Liver (tissue), 9 donors: ENCODE data around the gene VSIG10. TPM values are rescaled to one million over a fixed set of nuclear protein-coding genes. Genes with fewer than 3 reads are reported as not detected.

Experiments used
- DNase-seq: peaks from one replicate; pipeline ENCODE4 v3.0.0-alpha.2; 2017; ENCODE audit warnings: low spot score
- H3K27ac ChIP-seq, 2 donors: one replicate each; pipeline ENCODE4 v1.7.0; 2013; ENCODE audit warnings: inconsistent platforms in 2 of 2, low read length in 2 of 2, control low read depth in 1 of 2, low read depth in 1 of 2, mild to moderate bottlenecking in 1 of 2
- H3K27me3 ChIP-seq, 4 donors: one replicate each; pipeline versions ENCODE4 v1.6.1 to v1.7.0; 2013; ENCODE audit warnings: low read length in 3 of 4, inconsistent platforms in 1 of 4, mild to moderate bottlenecking in 1 of 4, moderate library complexity in 1 of 4; ENCODE audit not compliant: control insufficient read depth in 4 of 4, insufficient read depth in 4 of 4
- H3K36me3 ChIP-seq, 4 donors: one replicate each; pipeline versions ENCODE4 v1.6.1 to v1.7.0; 2013; ENCODE audit warnings: low read length in 3 of 4, mild to moderate bottlenecking in 3 of 4, low read depth in 1 of 4, moderate library complexity in 1 of 4; ENCODE audit not compliant: control insufficient read depth in 4 of 4, insufficient read depth in 3 of 4
- H3K4me1 ChIP-seq, 4 donors: one replicate each; pipeline versions ENCODE4 v1.6.1 to v1.7.0; 2013; ENCODE audit warnings: low read length in 3 of 4, mild to moderate bottlenecking in 3 of 4, moderate library complexity in 1 of 4; ENCODE audit not compliant: control insufficient read depth in 4 of 4, insufficient read depth in 4 of 4
- H3K4me3 ChIP-seq, 3 donors: one replicate each; pipeline versions ENCODE4 v1.6.1 to v1.7.0; 2013; ENCODE audit warnings: low read length in 3 of 3, control low read depth in 1 of 3, low read depth in 1 of 3, mild to moderate bottlenecking in 1 of 3
- H3K9ac ChIP-seq, 2 donors: one replicate each; pipeline ENCODE4 v1.7.0; 2013; ENCODE audit warnings: low read length in 2 of 2, mild to moderate bottlenecking in 2 of 2, moderate library complexity in 2 of 2, control low read depth in 1 of 2, low read depth in 1 of 2
- H3K9me3 ChIP-seq, 4 donors: one replicate each; pipeline versions ENCODE4 v1.6.1 to v1.7.0; 2013; ENCODE audit warnings: low read length in 3 of 4; ENCODE audit not compliant: control insufficient read depth in 4 of 4
- CTCF ChIP-seq: fragments of 150-350 bp; IDR thresholded peaks from 2 replicates; pipeline ENCODE4 v1.5.1; 2017; ENCODE audit warnings: improper control_type of control experiment, low read depth, low read length; ENCODE audit not compliant: missing input control
- EGR1 ChIP-seq, 2 donors: IDR thresholded peaks; 2 replicates each; pipeline ENCODE4 v1.6.1; 2016 to 2018; ENCODE audit warnings: antibody characterized with exemption in 2 of 2, low read depth in 2 of 2
- FOXA1 ChIP-seq: IDR thresholded peaks from 2 replicates; pipeline ENCODE4 v1.6.1; 2016; ENCODE audit warnings: antibody characterized with exemption
- GABPA ChIP-seq, 2 donors: IDR thresholded peaks in 1 of 2; conservative IDR thresholded peaks in 1 of 2; 2 replicates each; pipeline ENCODE4 v1.6.1; 2016; ENCODE audit warnings: antibody characterized with exemption in 2 of 2, mild to moderate bottlenecking in 1 of 2, moderate library complexity in 1 of 2
- HNF4A ChIP-seq, 2 donors: conservative IDR thresholded peaks; 2 replicates each; pipeline ENCODE4 v1.6.1; 2016; ENCODE audit warnings: antibody characterized with exemption in 2 of 2, mild to moderate bottlenecking in 2 of 2
- HNF4G ChIP-seq: IDR thresholded peaks from 2 replicates; pipeline ENCODE4 v1.6.1; 2016; ENCODE audit warnings: antibody characterized with exemption
- JUND ChIP-seq, 2 donors: IDR thresholded peaks; 2 replicates each; pipeline ENCODE4 v1.6.1; 2016; ENCODE audit warnings: antibody characterized with exemption in 2 of 2
- NR2F2 ChIP-seq: IDR thresholded peaks from 2 replicates; pipeline ENCODE4 v1.6.1; 2016; ENCODE audit warnings: antibody characterized with exemption
- RAD21 ChIP-seq, 2 donors: IDR thresholded peaks; 2 replicates each; pipeline ENCODE4 v1.6.1; 2016; ENCODE audit warnings: antibody characterized with exemption in 2 of 2, mild to moderate bottlenecking in 2 of 2
- REST ChIP-seq: IDR thresholded peaks from 2 replicates; pipeline ENCODE4 v1.6.1; 2016; ENCODE audit warnings: antibody characterized with exemption, mild to moderate bottlenecking
- RXRA ChIP-seq, 2 donors: IDR thresholded peaks; 2 replicates each; pipeline ENCODE4 v1.6.1; 2017 to 2018; ENCODE audit warnings: antibody characterized with exemption in 2 of 2, mild to moderate bottlenecking in 1 of 2
- SP1 ChIP-seq: IDR thresholded peaks from 2 replicates; pipeline ENCODE4 v1.6.1; 2018; ENCODE audit warnings: antibody characterized with exemption, mild to moderate bottlenecking
- TAF1 ChIP-seq: conservative IDR thresholded peaks from 2 replicates; pipeline ENCODE4 v1.6.1; 2016; ENCODE audit warnings: antibody characterized with exemption, mild to moderate bottlenecking
- YY1 ChIP-seq: IDR thresholded peaks from 2 replicates; pipeline ENCODE4 v1.6.1; 2016; ENCODE audit warnings: antibody characterized with exemption, mild to moderate bottlenecking
- ZBTB33 ChIP-seq: IDR thresholded peaks from 2 replicates; pipeline ENCODE4 v1.6.1; 2016; ENCODE audit warnings: antibody characterized with exemption
- WGBS: extraction: QIAGEN DNeasy Blood & Tissue Kit; methylation state at CpG from one replicate; pipeline ENCODE4 v1.1.7; 2013; 5-methylcytosine and 5-hydroxymethylcytosine counted together
- polyA plus RNA-seq, 2 donors: library from polyadenylated mRNA; stranded (reverse) in 1 of 2; unstranded in 1 of 2; fragments of 200-250 nt in 1 of 2; fragments of >200 nt in 1 of 2; fragmentation: Nextera tagmentation in 1 of 2; extraction: Ambion mirVana in 1 of 2; gene quantifications; one replicate each; pipeline versions ENCODE4 v1.2.1 to v1.2.3, GENCODE V29; 2013 to 2015
- total RNA-seq, 2 donors: library from RNA; depleted of rRNA; stranded (reverse); fragments of >200 nt; gene quantifications; one replicate each; pipeline ENCODE4 v1.2.3, GENCODE V29; 2014
- donor health status: healthy.
- donor health status: healthy.
- donor health status: healthy.
- donor health status: healthy.
- donor health status: healthy.

VSIG10 gene
- total and polyA plus RNA-seq, 4 donors: 9.8 to 16.4 (median 11.7) TPM

GRCh38 chr12:118070650-118071049, 33.2 kb downstream of the VSIG10 start:
- no peak for DNase-seq
- WGBS: 93% methylated on average over 3 of the region's 3 CpGs
- Histone ChIP-seq H3K4me1 (no peaks in the 10 kb centered on the region), H3K27me3 (no peaks in the 10 kb centered on the region), H3K27ac (no peak overlapping the region), H3K9me3 (no peaks in the 10 kb centered on the region), H3K36me3 (peaks cover 0 to 3% (median under 1%) of the 10 kb centered on the region in 4 donors), H3K4me3 (no peak overlapping the region), H3K9ac (no peak overlapping the region)
- TF ChIP-seq JUND (IDR thresholded peaks at IDR 0.05): no peak
- no peak for TF ChIP-seq HNF4A (conservative IDR thresholded peaks at IDR 0.05)
- no peak for TF ChIP-seq GABPA (IDR thresholded peaks at IDR 0.05 in 1 of 2, conservative IDR thresholded peaks at IDR 0.05 in 1 of 2)
- TF ChIP-seq ZBTB33: no peak
- no peak for TF ChIP-seq YY1
- no peak for TF ChIP-seq RXRA (IDR thresholded peaks at IDR 0.05)
- no peak for TF ChIP-seq CTCF
- TF ChIP-seq NR2F2: no peak
- TF ChIP-seq REST: no peak
- TF ChIP-seq HNF4G: no peak
- no peak for TF ChIP-seq EGR1 (IDR thresholded peaks at IDR 0.05; ENCODE audit: low read depth in 2 of 2)
- no peak for TF ChIP-seq SP1

- no peak for DNase-seq
- TF ChIP-seq RAD21 (IDR thresholded peaks at IDR 0.05) (no peak), TAF1 (no peak), CTCF (no peak), YY1 (no peak), NR2F2 (no peak), ZBTB33 (no peak), JUND (IDR thresholded peaks at IDR 0.05) (no peak), SP1 (no peak), GABPA (IDR thresholded peaks at IDR 0.05 in 1 of 2, conservative IDR thresholded peaks at IDR 0.05 in 1 of 2) (no peak), FOXA1 (no peak), RXRA (IDR thresholded peaks at IDR 0.05) (no peak), HNF4A (conservative IDR thresholded peaks at IDR 0.05) (no peak), EGR1 (IDR thresholded peaks at IDR 0.05; ENCODE audit: low read depth in 2 of 2) (no peak)
- H3K9me3 ChIP-seq: no peaks in the 10 kb centered on the region
- H3K9ac ChIP-seq: no peak overlapping the region
- H3K4me1 ChIP-seq: peaks cover 4 to 10% (median 5%) of the 10 kb centered on the region in 4 donors
- H3K27me3 ChIP-seq: no peaks in the 10 kb centered on the region
- WGBS: 85% methylated on average over 2 of the region's 2 CpGs
- no peak overlapping the region for H3K27ac ChIP-seq
- H3K4me3 ChIP-seq: no peak overlapping the region
- peaks cover 0 to 2% (median under 1%) of the 10 kb centered on the region in 4 donors for H3K36me3 ChIP-seq
Measured at GRCh38 chr12:118068445-118068844, 35.4 kb downstream of the VSIG10 start.
